Measurements from ENCODE around the gene BLACAT1.

GRCh38 chr1:205445646-205445935, 10.3 kb downstream of the BLACAT1 start:
- TF ChIP-seq, protein P1, sequence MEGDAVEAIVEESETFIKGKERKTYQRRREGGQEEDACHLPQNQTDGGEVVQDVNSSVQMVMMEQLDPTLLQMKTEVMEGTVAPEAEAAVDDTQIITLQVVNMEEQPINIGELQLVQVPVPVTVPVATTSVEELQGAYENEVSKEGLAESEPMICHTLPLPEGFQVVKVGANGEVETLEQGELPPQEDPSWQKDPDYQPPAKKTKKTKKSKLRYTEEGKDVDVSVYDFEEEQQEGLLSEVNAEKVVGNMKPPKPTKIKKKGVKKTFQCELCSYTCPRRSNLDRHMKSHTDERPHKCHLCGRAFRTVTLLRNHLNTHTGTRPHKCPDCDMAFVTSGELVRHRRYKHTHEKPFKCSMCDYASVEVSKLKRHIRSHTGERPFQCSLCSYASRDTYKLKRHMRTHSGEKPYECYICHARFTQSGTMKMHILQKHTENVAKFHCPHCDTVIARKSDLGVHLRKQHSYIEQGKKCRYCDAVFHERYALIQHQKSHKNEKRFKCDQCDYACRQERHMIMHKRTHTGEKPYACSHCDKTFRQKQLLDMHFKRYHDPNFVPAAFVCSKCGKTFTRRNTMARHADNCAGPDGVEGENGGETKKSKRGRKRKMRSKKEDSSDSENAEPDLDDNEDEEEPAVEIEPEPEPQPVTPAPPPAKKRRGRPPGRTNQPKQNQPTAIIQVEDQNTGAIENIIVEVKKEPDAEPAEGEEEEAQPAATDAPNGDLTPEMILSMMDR (IDR thresholded peaks at IDR 0.05), result no peak
- no peak for TF ChIP-seq POLR2A (IDR thresholded peaks at IDR 0.05)

All from body of pancreas (tissue), 4 donors.